Ascending aorta (tissue), 2 donors: ENCODE measurements around the gene CSNK1G1. TPM values are rescaled to one million over a fixed set of nuclear protein-coding genes. Genes with fewer than 3 reads are reported as not detected.
"Not testable (repeated sequence)": the region's sequence is repeated elsewhere in the genome, so short reads cannot be mapped to it uniquely, and the experiment has no call there.

ENCODE experiments used
- DNase-seq, 2 donors: peaks; one replicate each; pipeline ENCODE4 v3.0.0-alpha.2; 2019; ENCODE audit warnings: low spot score in 2 of 2
- H3K27ac ChIP-seq, 2 donors: fragments of 200-600 bp; sonication (generic); one replicate each; pipeline ENCODE4 v1.5.1; 2016 to 2017; ENCODE audit warnings: mild to moderate bottlenecking in 1 of 2
- H3K27me3 ChIP-seq: fragments of 200-600 bp; sonication (generic); one replicate; pipeline ENCODE4 v1.5.1; 2017
- H3K36me3 ChIP-seq, 2 donors: fragments of 200-600 bp; sonication (generic); one replicate each; pipeline ENCODE4 v1.5.1; 2016
- H3K4me1 ChIP-seq, 2 donors: fragments of 200-600 bp; sonication (generic); one replicate each; pipeline ENCODE4 v1.5.1; 2016 to 2017; ENCODE audit warnings: mild to moderate bottlenecking in 1 of 2
- H3K4me3 ChIP-seq, 2 donors: fragments of 200-600 bp; sonication (generic); one replicate each; pipeline ENCODE4 v1.5.1; 2016 to 2017; ENCODE audit warnings: mild to moderate bottlenecking in 1 of 2
- H3K9me3 ChIP-seq, 2 donors: fragments of 200-600 bp; sonication (generic); one replicate each; pipeline ENCODE4 v1.5.1; 2016
- intact Hi-C: fragments of 100-400 bp; cut with DNase I; formaldehyde crosslinking; loops from one replicate; pipeline ENCODE4 v1.15.1; 2023
- total RNA-seq: library from RNA; depleted of rRNA; stranded (reverse); fragments of >200 nt; gene quantifications from one replicate; pipeline ENCODE4 v1.1.0, GENCODE V29; 2016
- TF ChIP-seq, protein P1 (sequence below), 3 experiments: fragments of 200-600 bp in 2 of 3; fragments of 450-650 bp in 1 of 3; sonication (generic) in 2 of 3; IDR thresholded peaks; one replicate each; pipeline ENCODE4 v1.5.1; 2016 to 2019; ENCODE audit warnings: antibody characterized with exemption in 3 of 3, mild to moderate bottlenecking in 1 of 3, moderate library complexity in 1 of 3

CSNK1G1 gene
- total RNA-seq, 1 donor from 2014 or later: 12.9 TPM

DNA sequence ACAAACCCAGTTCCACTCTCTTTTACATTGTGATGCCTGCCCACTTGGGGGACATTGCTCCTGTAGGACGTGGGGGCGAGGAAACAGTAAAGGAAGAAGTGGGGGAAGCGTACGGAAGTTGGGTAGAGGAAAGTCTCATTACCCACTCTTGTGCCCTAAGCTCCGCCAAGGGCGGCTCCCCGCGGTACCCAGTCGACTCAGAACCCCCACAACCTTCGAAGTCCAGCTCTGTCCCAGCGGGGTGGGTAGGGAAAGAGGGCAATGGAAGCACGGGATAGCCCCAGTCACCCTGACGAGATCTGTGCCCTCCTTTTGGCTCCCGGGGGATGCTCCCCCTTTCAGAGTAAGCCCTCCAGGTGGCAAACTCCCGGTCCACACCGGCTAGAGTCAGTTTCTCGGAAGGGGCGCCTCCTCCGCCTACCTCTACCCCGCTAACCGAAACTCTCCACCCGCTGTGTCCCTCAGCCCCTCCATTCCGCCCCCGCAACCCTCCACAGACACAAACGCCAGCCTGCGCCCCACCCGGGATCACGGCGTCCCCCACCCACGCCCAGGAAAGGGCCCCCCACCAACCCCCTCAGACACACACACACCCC, 527 bp downstream of the CSNK1G1 start:
- no peak for DNase-seq
- intact Hi-C loops: no loop called here
- TF ChIP-seq, protein P1, sequence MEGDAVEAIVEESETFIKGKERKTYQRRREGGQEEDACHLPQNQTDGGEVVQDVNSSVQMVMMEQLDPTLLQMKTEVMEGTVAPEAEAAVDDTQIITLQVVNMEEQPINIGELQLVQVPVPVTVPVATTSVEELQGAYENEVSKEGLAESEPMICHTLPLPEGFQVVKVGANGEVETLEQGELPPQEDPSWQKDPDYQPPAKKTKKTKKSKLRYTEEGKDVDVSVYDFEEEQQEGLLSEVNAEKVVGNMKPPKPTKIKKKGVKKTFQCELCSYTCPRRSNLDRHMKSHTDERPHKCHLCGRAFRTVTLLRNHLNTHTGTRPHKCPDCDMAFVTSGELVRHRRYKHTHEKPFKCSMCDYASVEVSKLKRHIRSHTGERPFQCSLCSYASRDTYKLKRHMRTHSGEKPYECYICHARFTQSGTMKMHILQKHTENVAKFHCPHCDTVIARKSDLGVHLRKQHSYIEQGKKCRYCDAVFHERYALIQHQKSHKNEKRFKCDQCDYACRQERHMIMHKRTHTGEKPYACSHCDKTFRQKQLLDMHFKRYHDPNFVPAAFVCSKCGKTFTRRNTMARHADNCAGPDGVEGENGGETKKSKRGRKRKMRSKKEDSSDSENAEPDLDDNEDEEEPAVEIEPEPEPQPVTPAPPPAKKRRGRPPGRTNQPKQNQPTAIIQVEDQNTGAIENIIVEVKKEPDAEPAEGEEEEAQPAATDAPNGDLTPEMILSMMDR (IDR thresholded peaks at IDR 0.05): no peak

GRCh38 chr15:64354688-64355344, 1.2 kb downstream of the CSNK1G1 start:
- Histone ChIP-seq H3K9me3 (no peaks in the 10 kb centered on the region), H3K36me3 (no peaks in the 10 kb centered on the region), H3K4me1 (peaks cover 0 to 7% of the 10 kb centered on the region in 2 donors), H3K4me3 (peak overlapping the region; percentile 82 to 97), H3K27ac (peak overlapping the region in 1 of 2 donors; percentile 27), H3K27me3 (no peaks in the 10 kb centered on the region)
- TF ChIP-seq, protein P1 (IDR thresholded peaks at IDR 0.05): no peak
- no peak for DNase-seq
- intact Hi-C loops: no loop called here

More for the DNA sequence above, 527 bp downstream of the CSNK1G1 start:
- Histone ChIP-seq H3K4me1 (peaks cover 0 to 7% of the 10 kb centered on the region in 2 donors), H3K27me3 (no peaks in the 10 kb centered on the region), H3K4me3 (peak overlapping the region; percentile 82 to 97), H3K9me3 (no peaks in the 10 kb centered on the region), H3K36me3 (no peaks in the 10 kb centered on the region), H3K27ac (peak overlapping the region; percentile 27 to 63)

GRCh38 chr15:64351265-64351664, 4.7 kb downstream of the CSNK1G1 start:
- TF ChIP-seq, protein P1 (IDR thresholded peaks at IDR 0.05): no peak
- peaks cover 0 to 7% of the 10 kb centered on the region in 2 donors for H3K4me1 ChIP-seq
- no peak overlapping the region for H3K4me3 ChIP-seq
- DNase-seq: no peak
- no peaks in the 10 kb centered on the region for H3K9me3 ChIP-seq
- no peaks in the 10 kb centered on the region for H3K27me3 ChIP-seq
- intact Hi-C loops: no loop called here
- no peak overlapping the region for H3K27ac ChIP-seq
- H3K36me3 ChIP-seq: peaks cover 0 to 11% of the 10 kb centered on the region in 2 donors

DNA sequence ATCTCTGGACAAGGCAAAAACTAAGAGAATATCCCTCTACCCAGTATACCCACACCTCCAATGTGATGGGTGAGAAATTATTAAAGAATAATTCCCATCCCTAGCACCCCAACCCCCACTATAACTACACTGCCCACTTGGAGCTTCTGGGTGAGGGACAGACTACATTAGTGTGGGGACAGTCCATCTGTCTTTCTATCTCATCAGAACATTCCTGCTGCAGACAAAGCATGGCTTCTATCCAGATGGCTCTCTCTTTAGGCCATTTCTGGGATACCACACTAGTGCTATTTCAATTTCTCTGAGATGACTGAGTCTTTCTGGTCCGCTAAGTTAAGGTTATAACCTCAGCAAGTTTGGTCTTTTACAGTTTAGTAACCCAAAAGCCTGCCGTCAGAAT, 6.6 kb downstream of the CSNK1G1 start:
- H3K27me3 ChIP-seq: no peaks in the 10 kb centered on the region
- TF ChIP-seq, protein P1 (IDR thresholded peaks at IDR 0.05): no peak
- H3K27ac ChIP-seq: no peak overlapping the region
- no peaks in the 10 kb centered on the region for H3K4me1 ChIP-seq
- no peak overlapping the region for H3K4me3 ChIP-seq
- no peaks in the 10 kb centered on the region for H3K9me3 ChIP-seq
- peaks cover 0 to 11% of the 10 kb centered on the region in 2 donors for H3K36me3 ChIP-seq
- no peak for DNase-seq
- intact Hi-C loops: no loop called here

- H3K4me3 ChIP-seq: no peak overlapping the region
Observed at GRCh38 chr15:64348455-64348854, 7.5 kb downstream of the CSNK1G1 start.

DNA sequence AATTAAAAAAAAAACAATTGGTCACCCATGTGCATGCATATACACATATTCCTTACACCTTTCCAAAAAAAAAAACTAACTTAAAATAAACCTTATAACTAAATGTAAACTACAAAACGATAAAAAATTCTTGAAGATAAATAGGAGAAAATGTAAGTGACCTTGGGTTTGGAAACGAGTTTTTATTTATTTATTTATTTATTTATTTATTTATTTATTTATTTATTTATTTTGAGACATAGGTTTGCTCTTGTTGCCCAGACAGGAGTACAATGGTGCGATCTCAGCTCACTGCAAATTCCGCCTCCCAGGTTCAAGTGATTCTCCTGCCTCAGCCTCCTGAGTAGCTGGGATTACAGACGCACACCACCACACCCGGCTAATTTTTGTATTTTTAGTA, 9.7 kb downstream of the CSNK1G1 start:
- H3K9me3 ChIP-seq, DNase-seq, H3K4me1 ChIP-seq, H3K27me3 ChIP-seq, intact Hi-C loops, H3K27ac ChIP-seq, H3K4me3 ChIP-seq: not testable (repeated sequence)
- peaks cover 0 to 11% of the 10 kb centered on the region in 2 donors for H3K36me3 ChIP-seq

More at GRCh38 chr15:64348455-64348854, 7.5 kb downstream of the CSNK1G1 start:
- Histone ChIP-seq H3K27ac (no peak overlapping the region), H3K4me1 (no peaks in the 10 kb centered on the region), H3K36me3 (peaks cover 0 to 11% of the 10 kb centered on the region in 2 donors), H3K27me3 (no peaks in the 10 kb centered on the region), H3K9me3 (no peaks in the 10 kb centered on the region)
- intact Hi-C loops: no loop called here
- TF ChIP-seq, protein P1 (IDR thresholded peaks at IDR 0.05): no peak
- DNase-seq: no peak
